ENCODE data around the gene LHX2. TPM values are rescaled to one million over a fixed set of nuclear protein-coding genes. Genes with fewer than 3 reads are reported as not detected.

The LHX2 gene
- total RNA-seq, 1 donor from 2014 or later: not detected

DNA sequence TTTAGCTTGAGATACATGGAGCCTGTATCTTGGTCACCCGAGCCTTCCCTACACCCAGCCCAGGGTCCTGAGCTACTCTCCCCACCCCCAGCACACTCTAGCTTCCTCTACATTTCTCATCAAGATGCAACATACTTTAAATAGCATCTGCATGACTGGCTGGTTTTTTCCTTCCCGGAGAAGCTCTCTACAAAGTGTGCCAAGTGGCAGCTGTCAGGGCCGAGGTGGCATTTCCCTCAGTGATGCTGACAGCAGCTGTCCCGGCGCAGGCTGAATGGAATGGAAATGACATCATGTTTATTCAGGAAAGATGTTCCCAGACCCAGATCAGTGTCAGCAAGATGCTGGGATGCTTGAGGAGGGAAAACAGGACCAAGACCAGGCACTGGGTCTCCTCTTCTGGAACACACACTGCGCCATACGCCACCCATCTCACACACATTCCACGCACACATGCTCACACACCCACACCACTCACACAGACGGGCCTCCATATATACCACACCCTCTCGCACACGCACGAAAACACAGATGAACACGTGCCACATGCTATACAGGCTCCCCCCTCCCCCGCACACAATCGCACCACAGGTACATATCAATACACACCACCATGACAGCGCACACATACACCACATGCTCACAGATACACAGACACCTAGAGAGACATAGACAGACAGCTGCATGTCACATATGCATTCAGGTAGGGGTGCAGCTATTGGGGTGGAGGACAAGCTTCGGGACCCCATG, 67.8 kb downstream of the LHX2 start:
- Histone ChIP-seq H3K36me3 (ENCODE audit: control insufficient read depth, insufficient read depth, low read length) (no peaks in the 10 kb centered on the region), H3K27me3 (ENCODE audit: control insufficient read depth, insufficient read depth, low read length) (no peaks in the 10 kb centered on the region), H3K4me3 (ENCODE audit: low read depth, low read length) (no peak overlapping the region)
- FAIRE-seq (no peak), DNase-seq (ENCODE audit: low read depth) (no peak)
- TF ChIP-seq, protein P1, sequence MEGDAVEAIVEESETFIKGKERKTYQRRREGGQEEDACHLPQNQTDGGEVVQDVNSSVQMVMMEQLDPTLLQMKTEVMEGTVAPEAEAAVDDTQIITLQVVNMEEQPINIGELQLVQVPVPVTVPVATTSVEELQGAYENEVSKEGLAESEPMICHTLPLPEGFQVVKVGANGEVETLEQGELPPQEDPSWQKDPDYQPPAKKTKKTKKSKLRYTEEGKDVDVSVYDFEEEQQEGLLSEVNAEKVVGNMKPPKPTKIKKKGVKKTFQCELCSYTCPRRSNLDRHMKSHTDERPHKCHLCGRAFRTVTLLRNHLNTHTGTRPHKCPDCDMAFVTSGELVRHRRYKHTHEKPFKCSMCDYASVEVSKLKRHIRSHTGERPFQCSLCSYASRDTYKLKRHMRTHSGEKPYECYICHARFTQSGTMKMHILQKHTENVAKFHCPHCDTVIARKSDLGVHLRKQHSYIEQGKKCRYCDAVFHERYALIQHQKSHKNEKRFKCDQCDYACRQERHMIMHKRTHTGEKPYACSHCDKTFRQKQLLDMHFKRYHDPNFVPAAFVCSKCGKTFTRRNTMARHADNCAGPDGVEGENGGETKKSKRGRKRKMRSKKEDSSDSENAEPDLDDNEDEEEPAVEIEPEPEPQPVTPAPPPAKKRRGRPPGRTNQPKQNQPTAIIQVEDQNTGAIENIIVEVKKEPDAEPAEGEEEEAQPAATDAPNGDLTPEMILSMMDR (IDR thresholded peaks at IDR 0.05; ENCODE audit: insufficient read depth, low read length, severe bottlenecking): no peak

DNA sequence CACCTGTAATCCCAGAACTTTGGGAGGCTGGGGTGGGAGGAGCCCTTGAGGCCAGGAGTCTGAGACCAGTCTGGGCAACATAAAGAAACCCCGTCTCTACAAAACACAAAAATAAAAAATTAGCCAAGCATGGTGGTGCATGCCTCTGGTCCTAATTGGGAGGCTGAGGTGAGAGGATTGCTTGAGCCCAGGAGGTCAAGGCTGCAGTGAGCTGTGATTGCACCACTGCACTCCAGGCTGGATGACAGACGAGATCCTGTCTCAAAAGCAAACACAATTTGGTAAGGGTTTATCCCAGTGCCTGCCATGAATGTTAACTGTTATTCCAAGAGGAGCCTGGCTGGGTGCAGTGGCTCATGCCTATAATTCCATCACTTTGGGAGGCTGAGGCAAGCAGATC, 71.1 kb downstream of the LHX2 start:
- no peak for DNase-seq (ENCODE audit: low read depth)
- no peak for FAIRE-seq
- TF ChIP-seq, protein P1 (IDR thresholded peaks at IDR 0.05; ENCODE audit: insufficient read depth, low read length, severe bottlenecking): no peak

More for the DNA sequence above, 71.1 kb downstream of the LHX2 start:
- H3K4me3 ChIP-seq (ENCODE audit: low read depth, low read length): no peak overlapping the region
- no peaks in the 10 kb centered on the region for H3K27me3 ChIP-seq (ENCODE audit: control insufficient read depth, insufficient read depth, low read length)
- no peaks in the 10 kb centered on the region for H3K36me3 ChIP-seq (ENCODE audit: control insufficient read depth, insufficient read depth, low read length)

Other genes starting within 250 kb of the LHX2 start
- 6.1 and 8.3 TPM in 2 replicates for gene DENND1A, start 81.6 kb upstream of the LHX2 start, total RNA-seq
- 8.4 and 14.7 TPM in 2 replicates for gene NEK6, start 246.2 kb downstream of the LHX2 start, total RNA-seq

Measured in bronchial epithelial cell (primary cell).